GM12891 (cell line): ENCODE results near the gene SIPA1L3.

Source experiments
- PAX5 ChIP-seq: IDR thresholded peaks from 2 replicates; pipeline ENCODE4 v1.6.1; 2011; ENCODE audit warnings: low read length, moderate library complexity, mild to moderate bottlenecking; ENCODE audit not compliant: insufficient read depth, severe bottlenecking
- POLR2A ChIP-seq: IDR thresholded peaks from 2 replicates; pipeline ENCODE4 v1.6.1; 2011; ENCODE audit warnings: low read depth, low read length, control low read depth
- POLR2AphosphoS5 ChIP-seq: IDR thresholded peaks from 2 replicates; pipeline ENCODE4 v1.6.1; 2011; ENCODE audit warnings: low read depth, low read length, control low read depth
- SPI1 ChIP-seq: IDR thresholded peaks from 2 replicates; pipeline ENCODE4 v1.6.1; 2011; ENCODE audit warnings: low read depth, low read length, control low read depth
- TAF1 ChIP-seq: IDR thresholded peaks from 2 replicates; pipeline ENCODE4 v1.6.1; 2011; ENCODE audit warnings: low read depth, low read length, control low read depth

DNA sequence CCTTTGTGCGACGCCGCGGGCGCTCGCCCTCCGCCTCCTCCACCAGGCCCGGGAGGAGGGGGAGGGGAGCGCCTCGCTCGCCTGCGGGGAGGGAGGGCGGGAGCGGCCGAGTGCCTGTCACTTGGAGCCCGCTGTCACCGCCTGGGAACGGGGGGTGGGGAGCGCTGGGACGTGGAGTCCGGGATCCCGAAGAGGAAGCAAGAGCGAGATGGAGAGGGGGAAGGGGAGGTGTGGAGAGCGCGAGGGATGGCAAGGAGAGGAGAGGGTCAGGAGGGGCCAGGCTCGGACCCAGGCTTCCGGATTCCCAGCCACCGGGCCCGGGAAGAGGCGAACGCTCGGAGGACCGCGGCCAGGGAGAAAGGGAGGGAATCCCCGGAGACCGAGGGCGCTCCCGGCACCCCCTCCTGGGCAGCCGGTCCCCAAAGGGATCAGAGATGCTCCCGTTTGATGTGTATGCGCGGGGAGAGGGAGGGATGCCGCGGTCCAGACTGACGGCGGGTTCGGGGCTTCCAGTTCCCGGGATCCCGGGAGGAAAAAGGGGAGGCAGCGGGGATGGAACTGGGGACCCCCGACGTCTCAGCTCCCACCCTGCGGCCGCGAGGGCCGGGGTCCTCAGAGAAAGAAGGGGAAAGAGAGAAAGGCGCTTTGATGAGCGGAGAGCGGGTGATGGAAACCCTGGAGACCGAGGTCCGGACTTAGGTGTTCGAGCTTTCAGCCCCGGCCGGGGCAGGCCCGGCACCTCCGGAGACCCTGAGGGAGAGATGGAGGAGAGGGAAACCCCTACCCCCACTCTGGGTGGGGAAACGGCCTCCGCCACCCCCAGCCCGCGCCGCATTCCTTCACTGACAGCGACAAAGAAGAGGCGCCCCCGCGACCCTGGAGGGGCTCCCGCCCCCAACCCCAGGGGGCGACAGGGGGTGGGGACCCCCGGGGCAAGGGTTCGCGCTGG, 321.8 kb downstream of the SIPA1L3 start:
- no peak for TF ChIP-seq POLR2AphosphoS5
- TF ChIP-seq POLR2A: no peak
- no peak for TF ChIP-seq SPI1
- TF ChIP-seq PAX5: no peak
- TF ChIP-seq TAF1: no peak
